Transverse colon (tissue), 3 donors: ENCODE results near the gene PRRT4.

ENCODE experiments used
- POLR2A ChIP-seq: fragments of 450-650 bp; IDR thresholded peaks from one replicate; pipeline ENCODE4 v1.6.1; 2016; ENCODE audit warnings: antibody characterized with exemption, mild to moderate bottlenecking, moderate library complexity
- TF ChIP-seq, protein P1 (sequence below), 5 experiments: fragments of 200-600 bp in 3 of 5; fragments of 450-650 bp in 2 of 5; sonication (generic) in 3 of 5; IDR thresholded peaks; 1 replicate in 2 of 5; 2 replicates in 3 of 5; pipeline ENCODE4 v1.5.1; 2016 to 2017; ENCODE audit warnings: antibody characterized with exemption in 5 of 5, inconsistent platforms in 3 of 5, mild to moderate bottlenecking in 2 of 5, moderate library complexity in 1 of 5

GRCh38 chr7:128359336-128359735, 2.2 kb downstream of the PRRT4 start:
- TF ChIP-seq POLR2A = no peak
- TF ChIP-seq, protein P1, sequence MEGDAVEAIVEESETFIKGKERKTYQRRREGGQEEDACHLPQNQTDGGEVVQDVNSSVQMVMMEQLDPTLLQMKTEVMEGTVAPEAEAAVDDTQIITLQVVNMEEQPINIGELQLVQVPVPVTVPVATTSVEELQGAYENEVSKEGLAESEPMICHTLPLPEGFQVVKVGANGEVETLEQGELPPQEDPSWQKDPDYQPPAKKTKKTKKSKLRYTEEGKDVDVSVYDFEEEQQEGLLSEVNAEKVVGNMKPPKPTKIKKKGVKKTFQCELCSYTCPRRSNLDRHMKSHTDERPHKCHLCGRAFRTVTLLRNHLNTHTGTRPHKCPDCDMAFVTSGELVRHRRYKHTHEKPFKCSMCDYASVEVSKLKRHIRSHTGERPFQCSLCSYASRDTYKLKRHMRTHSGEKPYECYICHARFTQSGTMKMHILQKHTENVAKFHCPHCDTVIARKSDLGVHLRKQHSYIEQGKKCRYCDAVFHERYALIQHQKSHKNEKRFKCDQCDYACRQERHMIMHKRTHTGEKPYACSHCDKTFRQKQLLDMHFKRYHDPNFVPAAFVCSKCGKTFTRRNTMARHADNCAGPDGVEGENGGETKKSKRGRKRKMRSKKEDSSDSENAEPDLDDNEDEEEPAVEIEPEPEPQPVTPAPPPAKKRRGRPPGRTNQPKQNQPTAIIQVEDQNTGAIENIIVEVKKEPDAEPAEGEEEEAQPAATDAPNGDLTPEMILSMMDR (IDR thresholded peaks at IDR 0.05) = no peak
